NK-92 treated with Interleukin-12 subunit alpha and Interleukin-12 subunit beta, amount 100 ng/mL, for 24 hours (cell line): ENCODE data around the gene PLA1A.
"Not testable (repeated sequence)": the region's sequence is repeated elsewhere in the genome, so short reads cannot be mapped to it uniquely, and the experiment has no call there.

ENCODE experiments used
- DNase-seq: peaks from one replicate; lab custom pipeline; 2025; lab: John Stamatoyannopoulos, UW

PLA1A gene

DNA sequence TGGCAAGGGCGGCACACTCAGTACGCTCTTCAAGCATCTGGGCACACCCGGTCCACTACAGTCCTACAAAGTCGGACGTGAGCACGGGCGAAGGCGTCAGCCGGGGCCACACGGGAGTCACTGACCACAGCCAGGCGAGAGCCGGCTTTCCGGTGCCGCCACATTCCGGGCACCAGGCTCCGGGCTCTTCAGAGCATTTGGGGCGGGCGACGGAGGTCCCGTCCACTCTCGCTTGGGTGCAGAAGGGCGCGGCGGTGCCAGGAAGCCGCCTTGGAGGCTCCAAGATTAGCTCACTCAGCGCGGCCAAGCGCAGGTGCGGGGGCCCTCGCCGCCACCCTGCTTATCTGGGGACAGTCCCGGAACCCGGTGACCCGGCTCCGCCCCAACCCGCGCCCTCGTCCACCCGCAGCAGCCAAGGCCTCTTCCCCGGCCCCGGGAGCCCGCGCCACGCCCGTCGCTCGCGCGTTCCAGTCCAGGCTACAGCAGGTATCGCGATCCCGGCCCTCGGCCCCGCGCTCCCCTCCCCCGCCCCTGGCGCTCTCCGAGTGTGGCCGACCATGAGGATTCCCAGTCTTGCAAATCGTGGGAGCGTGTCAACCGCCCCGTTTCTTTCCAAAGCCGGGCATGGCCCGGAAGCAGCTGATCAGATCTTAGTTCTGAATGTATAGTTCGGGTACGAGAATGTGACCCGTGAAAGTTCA, 18.2 kb upstream of the PLA1A start, which contains the start of gene ADPRH:
TSS of gene ADPRH (plus strand) at position 127 of the 701 bp plus-strand sequence. CDS start 2,678 bp downstream, outside the sequence.
- no peak for DNase-seq

DNA sequence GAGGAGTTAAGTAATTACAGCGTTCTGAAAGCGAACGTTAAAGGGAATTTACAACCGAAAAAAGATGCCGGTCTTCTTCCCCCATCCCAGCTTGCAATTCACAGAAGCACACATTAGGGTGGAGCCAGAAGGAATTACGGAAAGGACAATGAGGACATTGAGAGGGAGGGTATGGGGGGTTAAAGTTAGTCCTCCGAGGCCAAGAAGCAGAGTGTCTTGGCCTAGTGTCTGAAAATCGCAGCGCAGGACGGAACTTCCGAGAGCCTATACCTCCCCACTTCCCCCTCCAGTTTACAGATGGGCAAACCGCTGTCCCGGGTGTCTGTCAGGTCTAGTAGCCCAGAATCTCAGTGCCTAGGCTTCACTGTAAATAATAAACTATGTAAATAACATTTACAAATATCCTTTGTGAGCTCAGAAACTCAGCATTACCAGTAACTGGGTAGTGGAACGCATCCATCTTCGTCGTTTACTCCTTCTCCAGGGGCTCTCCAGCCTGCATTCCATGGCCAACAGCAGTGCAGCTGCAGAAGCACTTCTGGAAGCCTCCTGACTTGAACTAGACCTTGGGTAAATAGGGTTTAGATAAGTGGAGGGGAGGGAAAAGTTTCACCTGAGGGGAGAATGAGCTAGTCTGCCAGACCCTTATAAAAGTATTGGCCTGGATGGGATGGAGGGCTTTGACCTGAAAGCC, 17.5 kb upstream of the PLA1A start:
- no peak for DNase-seq

DNA sequence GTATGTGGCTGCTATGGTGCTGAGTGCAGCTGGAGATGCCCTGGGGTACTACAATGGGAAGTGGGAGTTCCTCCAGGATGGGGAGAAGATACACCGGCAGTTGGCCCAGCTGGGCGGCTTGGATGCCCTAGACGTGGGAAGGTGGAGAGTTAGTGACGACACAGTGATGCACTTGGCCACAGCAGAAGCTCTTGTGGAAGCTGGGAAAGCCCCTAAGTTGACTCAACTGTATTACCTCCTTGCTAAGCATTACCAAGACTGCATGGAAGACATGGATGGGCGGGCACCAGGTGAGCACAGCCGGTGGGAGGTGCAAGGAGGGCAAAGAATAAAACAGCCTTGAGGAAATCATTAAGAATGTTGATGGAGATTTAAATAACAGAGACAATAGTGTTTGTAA, 15.5 kb upstream of the PLA1A start:
- DNase-seq: peak; percentile 15

DNA sequence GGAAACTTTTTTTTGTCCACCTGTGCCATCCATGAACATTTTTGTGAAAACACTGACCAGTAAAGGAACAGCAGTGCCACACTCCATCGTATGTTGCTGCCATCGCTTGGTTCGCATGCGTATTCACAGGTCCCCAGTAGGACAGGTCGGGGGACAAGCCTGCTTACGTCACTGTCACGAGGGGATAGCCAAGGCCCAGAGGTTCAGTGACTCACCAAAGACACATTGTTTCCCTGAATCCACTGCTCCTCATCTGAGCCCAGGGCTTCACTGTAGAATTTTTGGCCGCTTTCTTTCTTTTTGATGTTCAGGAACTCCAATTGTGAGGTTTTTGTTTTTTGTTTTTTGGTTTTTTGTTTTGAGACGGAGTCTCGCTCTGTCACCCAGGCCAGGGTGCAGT, 12.5 kb upstream of the PLA1A start:
- no peak for DNase-seq

DNA sequence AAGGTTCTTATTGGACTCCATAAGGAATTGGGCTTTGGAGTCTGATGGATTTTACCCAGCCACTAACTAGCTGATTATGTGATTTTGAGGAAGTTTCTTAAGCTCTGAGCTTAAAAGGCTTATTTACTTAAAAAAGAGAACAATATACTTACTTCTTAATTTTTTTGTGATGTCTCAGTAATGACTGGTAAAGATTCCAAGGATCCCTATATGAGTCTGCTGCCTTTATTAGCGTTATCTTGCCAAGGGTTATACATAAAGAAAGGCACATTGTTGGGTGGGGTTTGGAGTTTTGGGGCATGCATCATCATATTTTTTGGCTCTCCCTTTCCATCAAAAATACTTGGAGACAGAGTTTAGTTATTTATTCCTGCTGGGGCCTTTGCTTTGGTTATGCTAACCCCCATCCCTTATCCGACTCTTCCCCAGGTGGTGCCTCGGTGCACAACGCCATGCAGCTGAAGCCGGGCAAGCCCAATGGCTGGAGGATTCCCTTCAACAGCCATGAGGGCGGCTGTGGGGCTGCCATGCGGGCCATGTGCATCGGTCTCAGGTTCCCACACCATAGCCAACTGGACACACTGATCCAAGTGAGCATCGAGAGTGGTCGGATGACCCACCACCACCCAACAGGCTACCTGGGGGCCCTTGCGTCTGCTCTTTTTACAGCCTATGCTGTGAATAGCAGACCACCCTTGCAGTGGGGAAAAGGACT, 11.7 kb upstream of the PLA1A start:
- no peak for DNase-seq

DNA sequence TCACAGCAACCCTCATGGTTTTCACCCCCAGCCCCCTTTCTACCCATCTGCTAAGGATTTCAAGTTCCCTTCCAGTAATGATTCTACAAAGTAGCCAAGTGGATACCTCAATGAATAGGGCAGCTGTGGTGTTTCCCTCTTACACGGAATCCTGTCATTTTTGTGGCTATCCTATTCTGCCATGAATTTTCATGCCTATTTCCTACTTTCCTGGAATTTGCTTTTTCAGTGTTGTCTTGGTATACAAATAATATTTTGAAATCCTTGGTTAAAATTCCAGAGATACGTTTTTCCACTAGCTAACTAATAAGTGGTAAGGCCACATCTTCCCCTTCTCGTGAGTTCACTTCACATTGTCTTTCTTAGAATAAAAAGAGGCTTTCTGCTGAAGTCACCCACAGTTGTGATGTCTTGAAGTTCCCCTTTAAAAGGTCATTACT, 10.9 kb upstream of the PLA1A start:
- DNase-seq: no peak

DNA sequence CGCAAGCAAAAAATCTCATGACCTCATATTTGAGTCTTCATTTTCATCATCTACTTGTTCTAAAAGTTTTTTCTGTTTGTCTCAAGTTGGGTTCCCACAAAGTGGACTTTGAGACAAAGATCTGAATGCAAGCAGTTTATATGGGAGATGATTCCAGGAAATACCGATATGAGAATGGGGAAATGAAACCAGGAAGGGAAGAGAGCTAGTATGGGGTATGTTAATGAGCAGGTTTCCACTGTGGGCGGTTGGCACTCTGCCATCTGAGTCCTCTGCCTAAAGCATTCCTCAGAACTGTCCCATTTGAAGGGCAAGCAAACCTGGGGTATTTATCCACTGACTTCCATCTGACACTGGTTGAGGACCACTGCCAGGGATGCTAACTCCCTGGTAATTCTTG, 9.6 kb upstream of the PLA1A start:
- no peak for DNase-seq

DNA sequence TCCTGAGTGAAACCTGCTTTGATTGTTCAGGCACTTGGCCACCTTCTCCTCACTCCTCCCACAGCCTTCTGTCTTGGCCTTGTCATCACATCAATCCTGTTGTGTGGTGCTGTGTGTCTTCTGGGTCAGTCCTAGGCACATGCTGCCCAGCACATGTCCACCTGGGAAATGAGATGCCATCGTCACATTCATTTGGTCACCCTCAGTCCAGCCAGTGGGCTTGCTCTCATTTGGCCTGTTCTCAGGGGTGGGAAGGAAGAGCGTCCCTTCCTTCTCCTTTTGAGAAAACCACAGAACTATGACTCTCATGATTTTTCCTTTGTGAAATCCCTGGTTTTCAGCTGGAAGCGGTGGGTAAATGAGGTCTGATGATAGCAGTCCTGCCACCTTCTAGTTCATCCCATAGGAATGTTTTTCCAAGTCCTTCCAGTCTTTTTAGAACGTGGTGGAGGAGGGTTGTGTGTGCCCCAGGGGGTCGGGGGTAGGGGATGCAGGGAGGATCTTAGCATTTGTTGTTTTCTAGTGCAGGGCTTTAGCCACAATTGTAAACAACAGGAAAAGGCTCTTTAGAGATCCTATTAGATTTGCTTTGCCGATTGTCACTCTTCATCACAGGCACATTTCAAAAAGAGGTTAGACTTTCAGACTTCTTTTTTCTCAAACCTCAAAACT, 8.4 kb upstream of the PLA1A start:
- DNase-seq: no peak

DNA sequence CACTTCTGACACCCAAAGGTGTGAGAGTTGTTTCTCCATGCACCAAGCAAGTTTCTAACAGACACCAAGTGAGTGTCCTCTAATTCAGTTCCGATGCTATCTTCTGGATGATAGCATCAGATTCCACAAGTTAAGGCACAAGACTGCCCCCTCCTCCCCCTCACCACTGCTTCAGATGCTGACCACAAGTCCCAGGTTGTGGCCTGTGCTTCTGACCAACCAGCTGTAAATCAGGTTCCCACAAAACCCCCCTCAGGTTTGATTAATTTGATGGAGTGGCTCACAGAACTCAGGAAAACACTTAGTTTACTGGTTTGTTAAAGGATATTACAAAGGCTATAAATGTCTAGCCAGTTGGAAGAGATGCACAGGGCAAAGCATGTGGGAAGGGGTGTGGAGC, 7.0 kb upstream of the PLA1A start:
- no peak for DNase-seq

DNA sequence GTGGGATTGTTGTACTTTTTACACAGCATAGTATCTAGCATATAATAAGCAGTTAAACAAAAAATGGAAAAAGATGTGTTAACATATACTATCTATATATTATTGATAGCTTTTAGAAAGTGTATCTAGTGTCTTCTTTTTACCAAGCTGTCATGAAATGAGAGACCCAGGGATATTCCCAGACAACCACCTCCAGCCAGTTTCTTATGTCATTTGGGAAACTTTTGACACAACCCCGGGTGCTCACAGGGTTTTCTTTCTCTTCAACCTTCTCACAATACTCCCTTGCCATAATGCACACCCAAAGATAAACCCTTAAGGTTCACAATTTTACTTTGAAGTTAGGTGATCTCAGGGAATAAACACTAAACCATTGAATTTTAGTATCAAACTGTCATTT, 4.8 kb upstream of the PLA1A start:
- no peak for DNase-seq

DNA sequence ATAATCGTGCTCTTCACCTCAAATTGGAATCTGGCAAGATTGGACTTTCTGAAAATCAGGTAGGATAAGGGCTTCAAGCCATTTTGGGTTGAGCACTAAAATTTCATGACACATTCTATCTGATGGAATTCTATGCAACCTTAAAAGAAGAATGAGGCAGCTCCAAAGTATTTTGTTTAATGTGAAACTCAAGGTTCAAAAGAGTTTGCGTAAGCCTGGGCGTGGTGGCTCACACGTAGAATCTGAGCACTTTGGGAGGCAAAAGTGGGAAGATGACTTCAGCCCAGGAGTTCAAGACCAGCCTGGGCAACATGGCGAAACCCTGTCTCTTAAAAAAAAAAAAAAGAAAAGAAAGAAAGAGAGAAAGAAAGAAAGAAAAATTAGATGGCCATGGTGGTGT, 3.6 kb upstream of the PLA1A start:
- no peak for DNase-seq

DNA sequence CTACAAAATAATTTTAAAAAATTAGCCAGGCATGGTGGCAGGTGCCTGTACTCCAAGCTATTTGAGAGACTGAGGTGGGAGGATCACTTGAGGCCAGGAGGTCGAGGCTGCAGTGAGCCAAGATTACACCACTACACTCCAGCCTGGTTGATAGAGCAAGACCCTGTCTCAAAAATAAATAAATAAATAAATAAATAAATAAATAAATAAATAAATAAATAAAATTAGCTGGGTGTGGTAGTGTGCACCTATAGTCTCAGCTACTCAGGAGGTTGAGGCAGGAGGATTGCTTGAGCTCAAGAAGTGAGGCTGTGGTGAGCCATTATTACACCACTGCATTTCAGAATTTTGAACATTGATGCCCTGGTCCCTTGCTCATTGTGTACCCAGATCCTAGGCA, 2.8 kb upstream of the PLA1A start:
- DNase-seq: not testable (repeated sequence)

DNA sequence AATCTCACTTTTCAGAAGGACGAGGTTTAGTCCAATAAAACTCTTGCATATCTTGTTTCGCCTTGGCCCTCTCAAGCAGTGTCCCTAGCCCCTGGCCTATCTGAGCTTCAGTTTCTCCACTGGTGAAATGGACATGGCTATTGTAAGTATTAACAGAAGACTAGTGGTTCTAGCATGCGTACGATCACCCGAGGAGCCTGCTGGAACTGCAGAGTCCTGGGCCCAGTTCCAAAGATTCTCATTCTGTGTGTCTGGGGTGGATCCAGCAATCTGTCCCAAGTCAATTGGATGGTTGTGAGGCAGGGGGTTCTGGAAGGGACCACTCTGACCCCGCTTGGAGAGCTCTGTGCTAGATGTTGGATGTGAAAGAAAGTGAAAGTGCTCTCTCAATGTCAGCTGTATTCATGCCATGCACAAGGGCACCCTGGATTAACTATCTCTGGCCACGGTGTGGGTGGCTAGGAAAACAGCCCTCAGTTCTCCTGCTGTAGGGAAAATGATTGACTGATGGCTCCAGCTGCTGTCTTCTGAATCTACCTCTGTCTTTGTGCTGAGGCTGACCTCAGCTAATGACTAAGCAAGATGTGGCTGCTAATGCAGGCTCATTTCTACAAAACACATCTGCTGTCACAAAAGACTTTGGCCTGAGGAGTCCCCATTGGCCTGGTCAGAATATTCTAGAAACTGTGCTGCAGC, 1.9 kb upstream of the PLA1A start:
- no peak for DNase-seq

DNA sequence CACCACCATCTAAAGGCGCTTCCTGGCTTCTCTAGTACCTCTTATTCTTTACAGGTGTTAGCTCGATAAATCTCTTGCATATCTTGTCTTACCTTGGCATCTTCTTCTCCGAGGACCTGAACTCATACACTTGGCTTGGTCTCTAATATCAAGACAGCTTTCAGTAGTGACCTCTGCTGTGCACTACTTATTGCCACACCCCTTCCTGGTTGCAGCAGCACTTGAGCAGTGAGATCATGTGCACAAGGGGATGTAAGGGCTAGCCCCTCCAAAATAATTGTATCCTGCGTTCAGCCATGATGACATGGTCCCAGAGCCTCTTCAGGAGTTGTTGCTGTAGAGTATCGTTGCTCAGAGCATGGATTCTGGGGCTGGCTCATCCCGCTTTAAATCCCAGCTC, 1.3 kb upstream of the PLA1A start:
- no peak for DNase-seq

DNA sequence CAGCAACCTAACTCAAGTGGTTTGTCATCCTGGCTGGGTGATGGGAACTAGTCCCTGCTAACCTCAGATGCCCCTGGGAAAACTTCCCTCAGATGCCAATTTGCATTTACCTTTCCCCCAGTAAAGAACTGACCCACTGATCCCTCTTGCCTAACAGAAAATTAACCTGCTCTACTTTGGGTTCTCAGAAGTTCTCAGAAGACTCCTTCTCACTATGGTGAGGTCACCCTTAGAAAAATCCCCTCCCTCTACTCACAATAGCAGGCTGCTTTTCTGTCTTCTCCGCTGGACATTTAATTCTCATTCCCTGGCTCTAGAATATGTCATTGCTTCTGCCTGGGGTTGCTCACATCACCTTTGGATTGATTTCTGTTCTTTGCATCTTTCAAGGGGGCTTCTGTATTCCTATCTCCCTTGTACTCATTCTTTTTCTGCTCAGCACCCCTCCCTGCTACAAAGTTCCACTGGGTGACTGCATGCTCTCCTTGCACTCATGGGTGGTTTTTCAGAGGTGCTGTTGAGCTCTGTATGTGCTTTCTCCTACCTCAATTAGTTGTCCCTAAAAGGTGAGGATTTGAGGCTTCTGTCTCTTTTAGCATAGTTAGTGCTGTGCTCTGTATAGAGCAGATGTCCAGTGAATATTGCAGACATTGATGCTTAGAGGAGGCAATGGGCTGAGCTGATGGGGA, 869 bp downstream of the PLA1A start:
- DNase-seq: no peak

DNA sequence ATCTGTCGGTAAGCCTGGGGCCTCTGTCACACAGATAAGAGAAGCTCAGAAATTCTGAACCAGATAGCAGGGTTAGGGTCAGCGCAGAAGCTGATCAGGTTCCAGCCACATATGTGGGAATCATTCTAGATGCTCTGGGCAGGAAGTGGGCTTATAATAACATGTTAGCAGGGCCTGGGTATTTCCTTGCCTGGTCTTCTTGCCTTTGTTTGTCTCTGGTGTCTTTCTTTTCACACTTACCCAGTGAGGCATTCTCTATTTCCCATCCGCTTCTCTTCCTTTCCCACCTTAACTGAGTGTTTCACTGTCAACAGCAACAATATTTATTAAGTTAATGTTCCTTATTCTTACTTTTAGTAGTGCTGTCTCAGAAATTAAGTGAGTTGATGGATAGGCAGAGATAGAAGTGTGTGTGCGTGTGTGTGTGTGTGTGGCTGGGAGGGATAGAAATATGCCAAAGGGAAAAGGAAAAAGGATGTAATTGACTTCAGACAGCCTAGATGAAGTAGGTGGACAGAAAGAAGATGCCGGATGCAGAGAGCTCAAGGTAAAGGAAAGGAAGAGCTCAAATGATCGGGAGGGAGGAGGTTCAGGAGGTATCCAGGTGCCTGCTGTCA, 2.0 kb downstream of the PLA1A start:
- DNase-seq: no peak

DNA sequence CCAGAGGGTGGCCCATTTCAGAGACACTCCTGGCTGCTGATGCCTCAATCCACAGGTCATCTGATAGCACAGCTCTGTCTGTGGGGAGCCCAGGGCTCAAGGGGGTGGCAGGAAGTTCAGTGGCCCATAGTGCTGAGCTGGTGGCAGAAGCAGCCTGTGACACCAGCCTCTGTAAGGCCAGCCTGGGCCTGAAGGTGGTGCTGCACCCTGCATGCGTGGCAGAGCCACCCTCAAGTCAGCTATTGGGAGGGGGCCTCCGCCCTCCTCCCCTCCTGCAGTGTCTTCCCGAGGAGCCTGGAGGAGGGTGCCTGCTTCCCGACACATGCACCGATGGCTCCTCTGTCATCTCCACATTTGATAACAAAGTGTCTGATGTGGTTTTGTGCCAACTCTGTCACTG, 3.0 kb downstream of the PLA1A start:
- DNase-seq: no peak

DNA sequence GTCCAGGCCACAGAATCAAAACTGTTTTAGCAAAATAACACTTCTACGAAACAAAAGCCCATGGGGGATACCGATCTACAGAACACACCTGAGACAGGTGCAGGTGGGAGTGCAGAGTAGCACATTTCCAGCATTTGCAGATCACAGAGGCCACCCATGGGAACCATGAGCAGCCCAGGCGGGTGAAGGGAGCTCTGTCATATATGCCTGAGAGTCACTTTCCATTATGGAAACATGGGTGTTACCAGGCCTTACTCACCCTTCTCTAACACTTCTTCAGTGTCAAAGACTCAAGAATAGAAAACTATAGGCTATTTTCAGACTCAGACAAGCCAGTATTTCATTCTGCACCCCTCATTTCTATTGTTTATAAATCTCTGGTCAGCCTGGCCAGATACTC, 3.5 kb downstream of the PLA1A start:
- no peak for DNase-seq

DNA sequence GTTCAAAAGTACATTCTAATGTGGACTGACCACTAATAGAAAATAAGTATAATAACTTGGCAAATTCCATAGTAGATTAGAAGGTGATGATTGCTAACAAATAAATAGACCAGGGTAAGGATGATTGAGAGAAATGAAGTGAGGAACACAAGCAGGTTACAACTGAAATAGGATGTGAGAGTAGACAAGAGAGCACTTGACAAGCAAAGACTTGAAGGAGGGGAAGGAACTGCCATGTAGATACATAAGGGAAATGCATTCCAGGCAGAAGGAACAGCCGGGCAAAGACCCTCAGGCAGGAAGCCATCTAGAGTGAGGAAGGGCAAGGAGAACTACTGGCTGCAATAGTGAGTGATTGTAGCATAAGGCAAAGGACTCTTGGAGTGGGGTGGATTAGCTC, 5.0 kb downstream of the PLA1A start:
- no peak for DNase-seq

DNA sequence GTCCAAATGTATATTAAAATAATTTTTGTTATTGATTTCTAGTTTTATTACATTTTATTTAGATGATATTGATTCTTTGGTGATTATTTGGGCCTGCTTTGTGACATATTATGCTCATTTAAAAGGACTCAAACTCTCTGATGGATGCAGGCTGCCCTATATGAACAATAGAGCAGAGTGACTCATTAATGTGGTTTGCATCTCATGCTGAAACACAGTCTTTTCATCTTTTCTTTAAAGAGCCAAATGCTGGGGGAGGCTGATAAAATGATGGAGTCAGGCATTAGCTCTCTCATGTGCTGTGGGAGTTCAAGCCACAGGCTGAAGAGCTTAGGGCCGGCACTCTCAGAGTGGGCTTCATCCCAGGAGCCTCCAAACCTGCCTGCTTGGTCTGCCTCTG, 7.2 kb downstream of the PLA1A start:
- DNase-seq: no peak
